HCT116 (cell line): Measurements from ENCODE around the gene C9. TPM values are rescaled to one million over a fixed set of nuclear protein-coding genes. Genes with fewer than 3 reads are reported as not detected.
"Not testable (repeated sequence)": the region's sequence is repeated elsewhere in the genome, so short reads cannot be mapped to it uniquely, and the experiment has no call there.

Experiments
- ATAC-seq: fragments of 200-7000 bp; cut with Tn5 transposase; 2 replicates; pipeline ENCODE4 v1.9.1; 2020; ENCODE audit warnings: mild to moderate bottlenecking, moderate library complexity
- BruUV-seq: library from RNA; stranded (reverse); fragments of 400-500 nt; replicated peaks from 2 replicates; lab custom pipeline; 2021; lab: Mats Ljungman, UMichigan
- CTCF ChIA-PET: fragments of 300-600 bp; sonication (Branson Sonifier 250); formaldehyde crosslinking; loops from one replicate; lab custom pipeline; 2021; ENCODE audit warnings: antibody characterized with exemption; lab: Charles Lee
- POLR2A ChIA-PET: fragments of 300-600, 350-600 bp; sonication (Branson Sonifier 250); formaldehyde crosslinking; loops from one replicate; lab custom pipeline; 2021; ENCODE audit warnings: antibody characterized with exemption; lab: Charles Lee
- RAD21 ChIA-PET, 2 experiments: fragments of 300-600 bp; sonication (Branson Sonifier 250); formaldehyde crosslinking; loops; one replicate each; lab custom pipeline; 2023; ENCODE audit warnings: low total read pairs in 2 of 2; ENCODE audit not compliant: uncharacterized antibody in 2 of 2, unreplicated experiment in 2 of 2, low non-redundant PET in 1 of 2; lab: Charles Lee
- DNase-seq: peaks from one replicate; pipeline ENCODE4 v3.0.0-alpha.2; 2010; ENCODE audit warnings: low read depth, low spot score
- H2AFZ ChIP-seq: fragments of 200-600 bp; shearing (Covaris generic), sonication (generic); 2 replicates; pipeline ENCODE4 v1.6.1; 2017; ENCODE audit warnings: low read depth, mixed run types, mixed read lengths, antibody characterized with exemption, low read length; ENCODE audit not compliant: poor library complexity, severe bottlenecking
- H3K27ac ChIP-seq: 2 replicates; pipeline ENCODE4 v1.5.1; 2012; ENCODE audit warnings: low read depth, low read length
- H3K27me3 ChIP-seq: fragments of 200-600 bp; sonication (generic); 2 replicates; pipeline ENCODE4 v1.6.1; 2016; ENCODE audit warnings: mixed run types, low read length, mixed read lengths; ENCODE audit not compliant: insufficient read depth
- H3K36me3 ChIP-seq, 2 experiments: fragments of 200-500 bp in 1 of 2; fragments of 200-600 bp in 1 of 2; sonication (Bioruptor generic) in 1 of 2; sonication (generic) in 1 of 2; 2 replicates each; pipeline versions ENCODE4 v1.5.1 to v1.6.1; 2014 to 2016; ENCODE audit warnings: low read length in 2 of 2, inconsistent platforms in 1 of 2, mixed read lengths in 1 of 2, mixed run types in 1 of 2; ENCODE audit not compliant: insufficient read depth in 2 of 2, control insufficient read depth in 1 of 2
- H3K4me1 ChIP-seq, 2 experiments: fragments of 200-600 bp in 1 of 2; sonication (generic) in 1 of 2; 2 replicates each; pipeline versions ENCODE4 v1.5.1 to v1.6.1; 2012 to 2017; ENCODE audit warnings: low read length in 2 of 2, inconsistent platforms in 1 of 2, mild to moderate bottlenecking in 1 of 2, mixed read lengths in 1 of 2, mixed run types in 1 of 2, moderate library complexity in 1 of 2; ENCODE audit not compliant: insufficient read depth in 2 of 2, control insufficient read depth in 1 of 2
- H3K4me2 ChIP-seq: fragments of 200-600 bp; sonication (generic); 2 replicates; pipeline ENCODE4 v1.6.1; 2017; ENCODE audit warnings: mixed run types, low read length, mixed read lengths
- H3K4me3 ChIP-seq, 2 experiments: fragments of 200-600 bp in 1 of 2; sonication (generic) in 1 of 2; replicated peaks in 1 of 2; 2 replicates each; pipeline ENCODE4 v1.5.1; 2011 to 2016; ENCODE audit warnings: low read length in 2 of 2, control low read depth in 1 of 2, low read depth in 1 of 2, mild to moderate bottlenecking in 1 of 2, mixed read lengths in 1 of 2, mixed run types in 1 of 2
- H3K79me2 ChIP-seq: fragments of 200-600 bp; sonication (generic); 2 replicates; pipeline ENCODE4 v1.6.1; 2017; ENCODE audit warnings: mild to moderate bottlenecking, mixed run types, low read length, moderate library complexity, mixed read lengths; ENCODE audit not compliant: insufficient read depth
- H3K9ac ChIP-seq: fragments of 200-600 bp; sonication (generic); 2 replicates; pipeline ENCODE4 v1.6.1; 2016; ENCODE audit warnings: low read length, mixed read lengths
- H3K9me2 ChIP-seq: fragments of 200-600 bp; sonication (generic), shearing (Covaris generic); 2 replicates; pipeline ENCODE4 v1.6.1; 2017; ENCODE audit warnings: mixed run types, mild to moderate bottlenecking, moderate library complexity; ENCODE audit not compliant: insufficient read depth
- H3K9me3 ChIP-seq, 2 experiments: fragments of 200-500 bp in 1 of 2; fragments of 200-600 bp in 1 of 2; sonication (Bioruptor generic) in 1 of 2; sonication (generic) in 1 of 2; 2 replicates each; pipeline ENCODE4 v1.6.1; 2014 to 2017; ENCODE audit warnings: low read length in 2 of 2, mixed read lengths in 2 of 2, inconsistent platforms in 1 of 2, low read depth in 1 of 2, mild to moderate bottlenecking in 1 of 2, mixed run types in 1 of 2, moderate library complexity in 1 of 2; ENCODE audit not compliant: control insufficient read depth in 1 of 2, insufficient read depth in 1 of 2
- H4K20me1 ChIP-seq: fragments of 200-600 bp; sonication (generic), shearing (Covaris generic); 2 replicates; pipeline ENCODE4 v1.6.1; 2017; ENCODE audit warnings: mixed run types, mild to moderate bottlenecking, moderate library complexity; ENCODE audit not compliant: insufficient read depth
- CBX3 ChIP-seq: IDR thresholded peaks from 2 replicates; pipeline ENCODE4 v1.6.1; 2012; ENCODE audit warnings: low read depth
- CEBPB ChIP-seq: IDR thresholded peaks from 2 replicates; pipeline ENCODE4 v1.6.1; 2012; ENCODE audit warnings: low read depth
- EGR1 ChIP-seq: IDR thresholded peaks from 2 replicates; pipeline ENCODE4 v1.6.1; 2012; ENCODE audit warnings: low read depth
- FOSL1 ChIP-seq: IDR thresholded peaks from 2 replicates; pipeline ENCODE4 v1.6.1; 2012; ENCODE audit warnings: low read depth
- POLR2A ChIP-seq: IDR thresholded peaks from 2 replicates; pipeline ENCODE4 v1.7.0; 2011; ENCODE audit warnings: borderline replicate concordance; ENCODE audit not compliant: insufficient read depth, insufficient read length; ENCODE audit errors: extremely low read depth
- POLR2AphosphoS5 ChIP-seq: IDR thresholded peaks from 2 replicates; pipeline ENCODE4 v1.6.1; 2011; ENCODE audit warnings: mild to moderate bottlenecking, low read depth, low read length, moderate library complexity
- SP1 ChIP-seq: IDR thresholded peaks from 2 replicates; pipeline ENCODE4 v1.6.1; 2012; ENCODE audit warnings: low read depth
- SRF ChIP-seq: IDR thresholded peaks from 2 replicates; pipeline ENCODE4 v1.6.1; 2012; ENCODE audit warnings: low read depth
- TCF7L2 ChIP-seq: IDR thresholded peaks from 2 replicates; pipeline ENCODE4 v1.7.0; 2011; ENCODE audit warnings: borderline replicate concordance, inconsistent platforms; ENCODE audit not compliant: insufficient read depth, insufficient read length; ENCODE audit errors: extremely low read depth
- ZFX ChIP-seq: fragments of 450-650 bp; IDR thresholded peaks from 2 replicates; pipeline ENCODE4 v1.6.1; 2017
- intact Hi-C: fragments of 100-400 bp; cut with micrococcal nuclease; formaldehyde crosslinking; loops from 2 replicates; pipeline ENCODE4 v1.10.0; 2022
- total RNA-seq: library from RNA; stranded (reverse); gene quantifications from one replicate; pipeline ENCODE4 v1.2.1, GENCODE V29; 2021; ENCODE audit not compliant: unreplicated experiment
- TF ChIP-seq, protein P1 (sequence below): IDR thresholded peaks from 2 replicates; pipeline ENCODE4 v1.6.1; 2011; ENCODE audit warnings: mild to moderate bottlenecking, low read length, moderate library complexity; ENCODE audit not compliant: insufficient replicate concordance; ENCODE audit errors: extremely low read depth
- TF ChIP-seq, protein P2 (sequence below): IDR thresholded peaks from 2 replicates; pipeline ENCODE4 v1.6.1; 2012; ENCODE audit warnings: low read depth
- TF ChIP-seq, protein P3 (sequence below): IDR thresholded peaks from 2 replicates; pipeline ENCODE4 v1.6.1; 2012
- TF ChIP-seq, protein P4 (sequence below), 3 experiments: fragments of 200-600 bp in 1 of 3; sonication (generic) in 1 of 3; IDR thresholded peaks in 2 of 3; conservative IDR thresholded peaks in 1 of 3; 2 replicates each; pipeline ENCODE4 v1.5.1; 2012 to 2017; ENCODE audit warnings: low read depth in 2 of 3, low read length in 2 of 3, antibody characterized with exemption in 1 of 3, borderline replicate concordance in 1 of 3, control low read depth in 1 of 3, mild to moderate bottlenecking in 1 of 3, mixed read lengths in 1 of 3, mixed run types in 1 of 3, moderate library complexity in 1 of 3; ENCODE audit not compliant: insufficient read depth in 1 of 3

Gene C9
- total RNA-seq, 1 experiment from 2014 or later, result 0.34 TPM

DNA sequence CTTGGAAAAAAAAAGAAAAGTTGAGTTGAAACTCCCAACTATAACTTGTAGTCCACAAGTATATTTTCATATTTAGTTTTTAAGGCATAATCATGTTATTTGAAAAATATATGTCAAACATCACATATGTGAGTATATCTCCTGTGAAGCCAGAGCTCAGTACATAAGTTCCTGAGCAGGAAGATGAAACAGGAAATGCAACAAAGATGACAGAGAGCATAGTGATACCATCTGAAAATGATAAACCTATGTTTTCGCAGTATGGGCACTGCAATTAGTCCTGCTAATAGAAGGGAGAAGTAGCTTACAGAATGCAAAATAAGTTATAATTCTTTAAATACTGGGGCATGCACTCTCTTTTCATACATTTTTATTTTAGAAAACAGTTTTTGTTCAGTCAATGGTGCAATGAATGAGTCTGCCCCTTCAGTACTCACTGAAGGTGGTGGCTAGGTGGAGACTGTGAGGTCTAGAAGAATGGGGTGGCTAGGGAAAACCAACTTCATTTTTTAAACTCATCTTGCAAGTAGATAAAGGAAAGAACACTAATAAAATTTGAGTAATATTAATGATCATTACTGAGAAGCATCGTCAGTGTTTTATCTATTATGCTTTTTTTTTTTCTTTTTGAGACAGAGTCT lies 90.9 kb downstream of the C9 start:
- POLR2A ChIA-PET, result no interaction called here
- Histone ChIP-seq H3K9me3 (no peaks in the 10 kb centered on the region), H3K27me3 (no peaks in the 10 kb centered on the region), H3K9me2 (no peaks in the 10 kb centered on the region), H4K20me1 (no peaks in the 10 kb centered on the region), H3K4me2 (no peak overlapping the region), H3K4me3 (no peak overlapping the region), H3K36me3 (no peaks in the 10 kb centered on the region), H3K9ac (no peak overlapping the region), H2AFZ (no peak overlapping the region), H3K4me1 (no peaks in the 10 kb centered on the region), H3K79me2 (no peaks in the 10 kb centered on the region), H3K27ac (no peak overlapping the region)
- DNase-seq (no peak), ATAC-seq (no peak)
- intact Hi-C loops, result loop anchor here (5.0 kb wide), 1 partner anchor 34 kb away; no protein-coding TSS in a partner anchor
- CTCF ChIA-PET, result no interaction called here
- no TSS peak for BruUV-seq
- TF ChIP-seq, protein P1, sequence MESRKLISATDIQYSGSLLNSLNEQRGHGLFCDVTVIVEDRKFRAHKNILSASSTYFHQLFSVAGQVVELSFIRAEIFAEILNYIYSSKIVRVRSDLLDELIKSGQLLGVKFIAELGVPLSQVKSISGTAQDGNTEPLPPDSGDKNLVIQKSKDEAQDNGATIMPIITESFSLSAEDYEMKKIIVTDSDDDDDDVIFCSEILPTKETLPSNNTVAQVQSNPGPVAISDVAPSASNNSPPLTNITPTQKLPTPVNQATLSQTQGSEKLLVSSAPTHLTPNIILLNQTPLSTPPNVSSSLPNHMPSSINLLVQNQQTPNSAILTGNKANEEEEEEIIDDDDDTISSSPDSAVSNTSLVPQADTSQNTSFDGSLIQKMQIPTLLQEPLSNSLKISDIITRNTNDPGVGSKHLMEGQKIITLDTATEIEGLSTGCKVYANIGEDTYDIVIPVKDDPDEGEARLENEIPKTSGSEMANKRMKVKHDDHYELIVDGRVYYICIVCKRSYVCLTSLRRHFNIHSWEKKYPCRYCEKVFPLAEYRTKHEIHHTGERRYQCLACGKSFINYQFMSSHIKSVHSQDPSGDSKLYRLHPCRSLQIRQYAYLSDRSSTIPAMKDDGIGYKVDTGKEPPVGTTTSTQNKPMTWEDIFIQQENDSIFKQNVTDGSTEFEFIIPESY, result no peak
- no peak for TF ChIP-seq SP1
- no peak for TF ChIP-seq EGR1
- TF ChIP-seq POLR2AphosphoS5, result no peak
- no peak for TF ChIP-seq FOSL1
- TF ChIP-seq ZFX, result no peak
- no peak for TF ChIP-seq SRF
- no peak for TF ChIP-seq CEBPB
- no peak for TF ChIP-seq POLR2A
- TF ChIP-seq TCF7L2, result no peak
- TF ChIP-seq, protein P2, sequence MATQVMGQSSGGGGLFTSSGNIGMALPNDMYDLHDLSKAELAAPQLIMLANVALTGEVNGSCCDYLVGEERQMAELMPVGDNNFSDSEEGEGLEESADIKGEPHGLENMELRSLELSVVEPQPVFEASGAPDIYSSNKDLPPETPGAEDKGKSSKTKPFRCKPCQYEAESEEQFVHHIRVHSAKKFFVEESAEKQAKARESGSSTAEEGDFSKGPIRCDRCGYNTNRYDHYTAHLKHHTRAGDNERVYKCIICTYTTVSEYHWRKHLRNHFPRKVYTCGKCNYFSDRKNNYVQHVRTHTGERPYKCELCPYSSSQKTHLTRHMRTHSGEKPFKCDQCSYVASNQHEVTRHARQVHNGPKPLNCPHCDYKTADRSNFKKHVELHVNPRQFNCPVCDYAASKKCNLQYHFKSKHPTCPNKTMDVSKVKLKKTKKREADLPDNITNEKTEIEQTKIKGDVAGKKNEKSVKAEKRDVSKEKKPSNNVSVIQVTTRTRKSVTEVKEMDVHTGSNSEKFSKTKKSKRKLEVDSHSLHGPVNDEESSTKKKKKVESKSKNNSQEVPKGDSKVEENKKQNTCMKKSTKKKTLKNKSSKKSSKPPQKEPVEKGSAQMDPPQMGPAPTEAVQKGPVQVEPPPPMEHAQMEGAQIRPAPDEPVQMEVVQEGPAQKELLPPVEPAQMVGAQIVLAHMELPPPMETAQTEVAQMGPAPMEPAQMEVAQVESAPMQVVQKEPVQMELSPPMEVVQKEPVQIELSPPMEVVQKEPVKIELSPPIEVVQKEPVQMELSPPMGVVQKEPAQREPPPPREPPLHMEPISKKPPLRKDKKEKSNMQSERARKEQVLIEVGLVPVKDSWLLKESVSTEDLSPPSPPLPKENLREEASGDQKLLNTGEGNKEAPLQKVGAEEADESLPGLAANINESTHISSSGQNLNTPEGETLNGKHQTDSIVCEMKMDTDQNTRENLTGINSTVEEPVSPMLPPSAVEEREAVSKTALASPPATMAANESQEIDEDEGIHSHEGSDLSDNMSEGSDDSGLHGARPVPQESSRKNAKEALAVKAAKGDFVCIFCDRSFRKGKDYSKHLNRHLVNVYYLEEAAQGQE, result no peak
- TF ChIP-seq CBX3, result no peak
- TF ChIP-seq, protein P3, sequence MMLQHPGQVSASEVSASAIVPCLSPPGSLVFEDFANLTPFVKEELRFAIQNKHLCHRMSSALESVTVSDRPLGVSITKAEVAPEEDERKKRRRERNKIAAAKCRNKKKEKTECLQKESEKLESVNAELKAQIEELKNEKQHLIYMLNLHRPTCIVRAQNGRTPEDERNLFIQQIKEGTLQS, result no peak
- TF ChIP-seq, protein P4, sequence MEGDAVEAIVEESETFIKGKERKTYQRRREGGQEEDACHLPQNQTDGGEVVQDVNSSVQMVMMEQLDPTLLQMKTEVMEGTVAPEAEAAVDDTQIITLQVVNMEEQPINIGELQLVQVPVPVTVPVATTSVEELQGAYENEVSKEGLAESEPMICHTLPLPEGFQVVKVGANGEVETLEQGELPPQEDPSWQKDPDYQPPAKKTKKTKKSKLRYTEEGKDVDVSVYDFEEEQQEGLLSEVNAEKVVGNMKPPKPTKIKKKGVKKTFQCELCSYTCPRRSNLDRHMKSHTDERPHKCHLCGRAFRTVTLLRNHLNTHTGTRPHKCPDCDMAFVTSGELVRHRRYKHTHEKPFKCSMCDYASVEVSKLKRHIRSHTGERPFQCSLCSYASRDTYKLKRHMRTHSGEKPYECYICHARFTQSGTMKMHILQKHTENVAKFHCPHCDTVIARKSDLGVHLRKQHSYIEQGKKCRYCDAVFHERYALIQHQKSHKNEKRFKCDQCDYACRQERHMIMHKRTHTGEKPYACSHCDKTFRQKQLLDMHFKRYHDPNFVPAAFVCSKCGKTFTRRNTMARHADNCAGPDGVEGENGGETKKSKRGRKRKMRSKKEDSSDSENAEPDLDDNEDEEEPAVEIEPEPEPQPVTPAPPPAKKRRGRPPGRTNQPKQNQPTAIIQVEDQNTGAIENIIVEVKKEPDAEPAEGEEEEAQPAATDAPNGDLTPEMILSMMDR (IDR thresholded peaks at IDR 0.05 in 2 of 3, conservative IDR thresholded peaks at IDR 0.05 in 1 of 3; ENCODE audit: borderline replicate concordance in 1 of 3, insufficient read depth in 1 of 3, low read depth in 2 of 3, low read length in 2 of 3), result no peak
- RAD21 ChIA-PET, result no interaction called here

DNA sequence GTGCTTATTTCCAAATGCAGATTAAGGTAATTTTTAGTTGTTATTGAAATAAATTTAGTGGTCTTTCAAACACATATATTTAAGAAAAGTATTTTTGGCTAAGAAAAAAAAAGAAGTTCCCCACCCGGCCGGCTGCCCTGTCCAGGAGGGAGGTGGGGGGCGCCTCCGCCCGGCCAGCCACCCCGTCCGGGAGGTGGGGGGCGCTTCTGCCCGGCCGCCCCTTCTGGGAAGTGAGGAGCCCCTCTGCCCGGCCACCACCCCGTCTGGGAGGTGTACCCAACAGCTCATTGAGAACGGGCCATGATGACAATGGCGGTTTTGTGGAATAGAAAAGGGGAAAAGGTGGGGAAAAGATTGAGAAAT lies 91.4 kb downstream of the C9 start:
- H3K9me2 ChIP-seq, ATAC-seq, H3K4me3 ChIP-seq, H3K4me1 ChIP-seq, H3K79me2 ChIP-seq, H3K27me3 ChIP-seq, H4K20me1 ChIP-seq, POLR2A ChIA-PET, RAD21 ChIA-PET, H3K4me2 ChIP-seq, H3K9ac ChIP-seq, H3K27ac ChIP-seq, BruUV-seq, H2AFZ ChIP-seq, H3K36me3 ChIP-seq, DNase-seq, H3K9me3 ChIP-seq, CTCF ChIA-PET: not testable (repeated sequence)
- intact Hi-C loops, result loop anchor here (5.0 kb wide), 1 partner anchor 34 kb away; no protein-coding TSS in a partner anchor
